CD4-positive, alpha-beta T cell treated with Interleukin-17A for 4 hours (primary cell): Measurements from ENCODE around the gene GBE1.

Source experiments
- DNase-seq: peaks from one replicate; pipeline ENCODE4 v3.0.0-alpha.2; 2020; ENCODE audit warnings: mixed read lengths

The GBE1 gene

DNA sequence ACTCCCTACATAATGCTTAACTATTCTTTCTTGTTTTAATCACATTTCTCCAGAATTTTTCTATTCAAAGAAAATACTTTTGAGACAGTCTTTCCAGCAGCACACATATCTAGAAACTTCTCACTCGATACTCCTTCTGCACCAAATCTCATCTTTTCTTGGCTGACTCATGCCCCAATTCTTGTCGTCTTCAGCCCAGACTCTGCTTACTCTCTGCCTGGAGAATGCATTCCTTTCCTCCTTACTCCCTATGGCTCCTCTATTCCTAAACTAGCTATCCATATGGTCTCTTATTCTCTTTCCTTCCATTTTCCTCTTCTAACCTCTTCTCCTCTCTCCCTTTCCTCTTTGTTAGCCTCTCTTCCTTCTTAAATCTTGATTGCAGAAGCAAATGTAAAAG is 158.7 kb downstream of the GBE1 start:
- no peak for DNase-seq

DNA sequence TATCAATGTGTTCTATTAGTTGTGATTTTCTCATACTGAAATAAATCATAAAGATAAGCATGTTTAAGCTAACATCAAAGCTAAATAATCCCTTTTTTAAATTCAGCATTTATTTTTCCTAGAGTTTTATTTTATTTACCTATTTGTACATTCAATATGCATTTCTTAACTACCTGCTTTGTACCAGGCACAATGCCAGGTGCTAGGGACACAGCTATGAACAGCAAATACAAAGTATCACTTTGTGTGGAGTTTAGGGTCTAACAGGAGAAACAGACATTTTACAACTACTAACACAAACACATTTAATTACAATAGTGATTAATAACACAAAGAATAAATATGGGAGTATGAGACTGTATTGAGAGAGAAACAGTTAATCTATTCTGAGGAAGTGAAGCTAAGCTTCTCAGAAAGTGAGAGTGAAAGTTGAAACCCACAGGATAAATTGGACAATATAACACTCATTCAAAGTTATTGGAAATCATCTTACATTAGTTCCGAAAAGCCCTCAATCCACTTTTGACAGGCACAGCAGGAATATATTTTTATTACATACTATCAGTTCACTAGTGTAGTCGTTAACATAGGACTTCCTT is 159.6 kb downstream of the GBE1 start:
- DNase-seq = no peak

DNA sequence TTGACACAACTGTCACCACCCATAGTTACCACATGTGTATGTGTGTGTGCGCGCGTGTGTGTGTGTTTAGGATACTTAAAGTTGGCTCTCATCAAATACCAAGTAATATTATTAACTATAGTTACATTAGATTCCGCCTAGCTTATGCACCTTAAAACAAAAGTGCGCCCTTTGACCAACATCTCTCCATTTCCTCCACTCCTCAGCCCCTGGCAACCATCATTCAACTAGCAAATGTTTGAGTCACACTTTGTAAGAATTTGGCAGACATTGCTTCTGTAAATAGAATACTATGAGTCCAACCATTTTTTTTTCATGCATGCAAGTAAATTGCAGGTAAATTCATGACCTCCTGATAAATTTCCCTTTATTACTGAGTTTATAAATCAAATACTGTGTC is 169.3 kb downstream of the GBE1 start:
- no peak for DNase-seq

DNA sequence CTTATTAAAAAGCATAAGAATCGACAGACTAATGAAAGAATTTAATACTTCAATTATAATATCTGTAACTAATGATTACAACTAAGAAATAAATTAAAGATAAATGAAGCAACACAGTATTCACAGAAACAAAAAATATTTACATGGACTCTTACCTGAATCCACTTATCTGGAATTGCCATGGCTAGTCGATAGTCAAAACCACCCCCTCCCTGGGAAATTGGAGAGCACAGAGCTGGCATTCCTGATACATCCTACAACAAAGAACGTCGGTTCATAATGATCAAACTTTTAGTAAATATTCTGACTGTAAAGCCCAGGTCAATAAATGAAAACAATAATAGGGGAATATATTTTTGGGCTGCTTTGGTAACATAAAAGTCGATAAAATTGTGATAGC is 175.5 kb downstream of the GBE1 start:
- DNase-seq = no peak

DNA sequence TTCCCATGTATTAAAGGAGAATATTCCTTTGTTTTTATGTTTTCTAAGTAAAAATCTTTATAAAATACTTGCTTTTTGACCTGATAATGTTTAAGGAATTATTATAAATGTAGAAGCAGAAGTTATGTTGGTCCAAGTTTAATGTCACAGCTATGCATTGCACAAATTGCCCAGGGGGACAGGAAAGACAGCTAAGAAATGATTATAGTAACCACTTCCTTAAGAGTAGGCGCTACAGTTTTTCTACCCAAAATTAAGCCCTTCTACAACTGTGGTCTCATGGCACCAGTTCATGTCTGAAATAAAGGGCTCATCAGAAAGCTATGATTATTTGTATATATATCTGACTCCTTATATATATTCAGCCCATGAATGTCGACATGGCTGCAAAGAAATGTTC is 176.4 kb downstream of the GBE1 start:
- DNase-seq = no peak

DNA sequence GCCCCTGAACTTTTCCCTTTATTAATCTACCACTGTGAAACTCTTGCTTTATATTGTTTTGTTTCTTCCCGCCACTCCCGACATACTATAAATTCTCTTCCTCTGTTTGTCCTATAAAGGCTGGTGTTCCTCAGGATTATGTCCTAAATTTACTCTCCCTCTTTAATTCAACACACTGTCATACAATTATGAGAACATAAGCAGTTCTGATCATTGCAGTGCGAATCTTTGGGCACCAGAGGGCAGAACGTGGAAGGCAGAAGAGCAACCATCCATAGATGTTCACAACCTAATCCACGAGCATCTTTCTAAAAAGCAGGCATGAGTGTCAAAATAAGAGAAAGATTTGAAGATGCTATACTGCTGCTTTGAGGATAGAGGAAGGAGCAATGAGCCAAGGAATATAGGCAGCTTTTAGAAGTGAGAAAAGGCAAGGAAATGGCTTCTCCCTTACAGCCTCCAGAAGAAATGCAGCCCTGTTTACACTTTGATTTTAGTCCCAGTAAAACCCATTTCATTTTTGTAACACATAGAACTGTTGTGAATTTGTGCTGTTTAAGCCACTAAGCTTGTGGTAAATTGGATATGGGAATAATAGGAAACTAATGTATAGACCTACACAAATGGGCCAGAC is 179.4 kb downstream of the GBE1 start:
- peak; percentile 3 for DNase-seq

DNA sequence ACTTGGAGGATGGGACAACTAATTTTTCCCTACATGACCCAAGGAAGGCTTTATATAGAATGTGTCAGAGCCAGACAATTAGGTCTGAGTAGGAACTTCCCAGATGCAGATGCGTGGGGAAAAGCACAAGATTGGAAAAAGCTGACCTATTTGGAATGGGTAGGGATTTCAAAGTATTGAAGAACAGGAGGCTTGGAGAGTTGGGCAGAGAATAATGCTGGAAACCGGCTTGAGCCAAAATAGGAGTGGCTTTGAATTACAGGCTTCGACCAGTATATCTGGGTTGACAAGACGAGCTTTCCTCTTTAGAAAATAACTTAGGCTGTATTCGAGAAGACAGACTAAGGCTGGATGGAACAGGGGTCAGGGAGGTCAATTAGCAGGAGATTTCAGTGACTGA is 181.1 kb downstream of the GBE1 start:
- no peak for DNase-seq

DNA sequence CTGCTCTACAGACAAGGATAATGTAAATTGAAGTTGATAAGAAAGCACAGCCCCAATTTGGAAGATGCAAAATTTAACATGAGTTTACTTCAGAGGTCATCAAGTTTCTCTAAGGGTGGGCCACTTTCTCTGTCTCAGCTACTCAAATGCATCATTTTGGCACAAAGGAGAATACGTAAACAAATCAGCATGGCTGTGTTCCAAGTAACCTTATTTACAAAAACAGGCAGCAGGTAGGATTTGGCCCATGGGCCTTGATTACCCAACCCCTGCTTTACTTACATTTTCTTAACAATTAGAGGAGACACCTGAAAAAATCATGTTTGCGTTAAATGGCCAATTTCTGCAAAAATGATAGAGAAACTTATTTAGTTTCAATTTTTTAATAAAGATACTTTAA is 181.7 kb downstream of the GBE1 start:
- DNase-seq = no peak

DNA sequence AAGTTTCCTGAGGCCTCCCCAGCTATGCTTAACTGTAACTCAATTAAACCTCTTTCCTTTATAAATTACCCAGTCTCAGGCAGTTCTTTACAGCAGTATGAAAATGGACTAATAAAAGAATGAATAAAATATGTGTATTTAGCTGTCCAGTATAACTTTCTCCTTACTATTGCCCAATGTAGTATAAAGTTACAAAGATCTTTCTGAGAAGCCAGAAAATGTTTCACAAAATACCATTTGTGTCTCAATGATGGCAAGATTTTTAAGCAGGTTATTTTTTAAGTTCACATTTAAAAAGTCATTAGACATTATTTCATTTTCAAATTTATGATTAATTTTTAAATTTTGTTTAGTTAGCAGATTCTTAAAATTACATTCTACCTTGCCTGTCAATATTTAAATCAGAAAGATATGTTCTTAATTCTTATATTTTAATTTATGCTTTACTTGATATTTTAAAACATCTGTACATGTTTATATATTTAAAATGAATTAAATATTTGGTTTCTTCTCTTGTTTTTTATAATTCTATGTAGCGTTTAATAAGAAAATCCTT is 189.2 kb downstream of the GBE1 start:
- DNase-seq = no peak

DNA sequence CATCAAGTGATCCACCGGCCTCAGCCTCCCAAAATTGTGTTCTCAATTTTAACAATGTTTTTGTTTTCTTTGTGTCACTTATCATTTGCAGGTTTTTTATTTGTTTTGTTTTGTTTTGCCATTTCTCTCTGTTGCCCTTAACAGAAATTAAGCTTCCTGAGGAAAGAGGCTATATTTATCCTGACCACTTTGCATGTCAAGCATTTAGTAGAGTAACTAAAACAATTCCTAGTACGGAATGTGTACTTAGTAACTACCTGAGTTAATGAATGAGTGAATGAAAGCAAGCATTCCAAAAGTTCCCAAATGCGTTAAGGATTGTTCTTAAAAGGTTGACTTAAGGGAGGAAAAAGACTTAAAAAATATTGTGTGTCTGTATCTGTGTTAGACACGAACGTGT is 193.1 kb downstream of the GBE1 start:
- DNase-seq = no peak

DNA sequence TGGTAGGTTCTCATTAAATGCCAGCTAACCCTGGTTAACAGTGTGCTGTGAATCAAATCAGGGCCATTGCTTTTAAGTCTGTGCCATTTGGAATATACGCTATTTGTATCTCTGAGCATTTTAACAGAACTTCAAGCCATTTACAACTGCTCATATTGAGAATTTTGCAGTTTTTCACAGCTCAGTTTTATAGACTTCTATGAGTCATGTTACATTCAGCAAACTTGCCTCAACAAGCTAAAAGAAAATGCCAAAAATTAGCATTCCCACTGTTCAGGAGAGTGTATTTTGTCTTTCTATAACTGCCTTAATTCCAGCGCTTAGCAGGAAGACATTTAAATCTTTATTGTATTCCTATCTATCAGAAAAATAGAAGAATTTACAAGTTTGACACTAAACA is 196.4 kb downstream of the GBE1 start:
- no peak for DNase-seq

DNA sequence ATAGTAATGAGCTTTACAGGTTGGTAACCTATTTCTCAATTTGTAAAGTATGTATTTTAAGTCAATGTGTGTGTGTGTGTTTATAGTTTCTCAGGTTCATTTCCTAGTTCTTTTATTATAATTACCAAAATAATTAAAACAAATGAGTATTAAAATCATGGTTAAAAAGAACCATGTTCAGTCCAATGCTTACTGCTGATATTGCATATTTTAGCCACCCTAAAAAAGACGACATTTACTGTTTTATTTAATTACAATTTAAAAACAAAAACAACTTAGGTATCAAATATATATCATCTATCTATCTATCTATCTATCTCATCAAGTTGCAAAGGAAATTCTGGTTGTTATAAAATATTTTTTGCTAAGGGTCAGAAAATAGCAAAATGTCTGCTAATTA is 203.3 kb downstream of the GBE1 start:
- DNase-seq = no peak

DNA sequence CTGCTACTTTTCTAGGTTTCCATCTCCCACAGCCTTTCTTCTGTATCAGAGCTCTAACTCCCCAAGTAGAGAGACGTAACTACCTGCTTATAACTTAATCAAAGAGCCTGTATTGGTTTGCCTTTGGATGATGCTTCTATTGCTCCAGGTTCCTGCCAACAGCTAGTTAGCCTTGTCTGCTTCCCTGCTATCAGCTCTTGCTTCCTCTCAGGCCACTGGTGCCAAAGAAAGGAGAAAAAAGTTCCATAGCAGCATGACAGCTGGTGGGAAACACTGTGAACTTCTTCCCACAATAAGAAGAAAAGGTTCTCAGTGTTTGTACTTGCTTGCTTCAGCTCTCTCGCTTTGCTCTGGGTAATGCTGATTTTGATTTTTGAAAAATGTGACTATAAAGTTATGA is 206.6 kb downstream of the GBE1 start:
- DNase-seq = no peak

DNA sequence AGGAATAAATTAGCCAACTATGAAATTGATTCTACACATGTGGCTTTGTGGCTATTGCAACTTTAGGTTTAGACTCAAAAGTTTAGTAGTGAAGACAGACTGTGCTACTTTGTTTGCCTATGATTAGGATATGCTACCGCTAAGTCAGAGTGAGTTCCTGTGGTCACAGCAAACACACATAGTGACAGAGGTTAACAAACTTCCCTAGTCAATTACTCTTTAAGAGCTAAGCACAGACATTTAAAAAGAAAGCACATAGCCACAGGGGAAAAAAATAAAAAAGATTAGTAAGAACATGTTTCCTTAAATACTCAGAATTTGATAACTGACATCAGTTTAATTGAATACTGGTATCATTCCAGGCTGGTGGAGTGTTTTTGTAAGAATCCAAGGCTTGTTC is 207.1 kb downstream of the GBE1 start:
- DNase-seq = no peak

DNA sequence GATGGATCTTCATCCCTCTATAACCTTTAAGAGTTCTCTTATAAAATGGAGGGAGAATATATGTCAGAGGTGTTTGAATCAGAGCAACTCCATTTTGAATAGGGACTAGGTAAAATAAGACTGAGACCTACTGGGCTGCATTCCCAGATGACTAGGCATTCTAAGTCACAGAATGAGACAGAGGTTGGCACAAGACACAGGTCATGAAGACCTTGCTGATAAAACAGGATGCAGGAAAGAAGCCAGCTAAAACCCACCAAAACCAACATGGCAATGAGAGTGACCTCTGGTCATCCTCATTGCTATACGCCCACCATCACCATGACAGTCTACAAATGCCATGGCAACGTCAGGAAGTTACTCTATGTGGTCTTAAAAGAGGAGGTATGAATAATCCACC is 211.0 kb downstream of the GBE1 start:
- no peak for DNase-seq

DNA sequence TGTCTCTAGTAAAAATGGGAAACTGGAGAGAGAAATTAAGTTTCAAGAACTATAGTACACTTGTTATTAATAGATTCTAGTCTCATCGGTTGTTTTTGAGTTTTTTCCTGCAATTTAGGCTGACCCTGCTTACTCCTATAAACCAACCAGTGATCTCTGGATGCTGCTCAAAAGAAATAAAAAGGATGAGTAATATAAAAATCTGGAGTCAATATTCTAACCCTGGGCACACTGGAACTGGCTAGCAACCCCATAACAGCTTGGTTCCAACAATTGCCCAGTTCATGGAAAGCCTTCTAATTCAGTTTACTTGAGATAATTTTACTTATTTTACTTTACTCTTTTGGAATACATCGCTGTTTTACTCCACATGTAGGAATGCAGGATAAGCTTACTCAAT is 211.6 kb downstream of the GBE1 start:
- DNase-seq = no peak

DNA sequence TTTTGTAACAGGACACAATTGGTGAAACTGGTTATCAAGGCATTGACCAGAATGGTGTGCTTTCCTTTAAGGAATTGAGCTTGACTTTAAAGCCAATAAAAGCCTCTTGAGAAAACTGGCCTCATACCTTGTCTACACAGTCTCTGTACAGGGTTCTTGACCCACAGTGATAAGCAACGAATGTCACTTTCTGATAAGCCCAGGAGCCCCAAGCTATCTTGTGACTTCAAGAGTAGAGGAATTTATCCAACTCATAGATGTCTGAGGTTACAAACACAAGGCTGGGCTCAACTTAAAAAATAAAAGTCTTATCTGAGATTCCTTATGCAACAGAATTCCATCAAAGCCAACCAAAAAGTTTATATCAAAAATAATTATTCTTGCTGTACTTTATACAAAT is 212.1 kb downstream of the GBE1 start:
- DNase-seq = no peak

DNA sequence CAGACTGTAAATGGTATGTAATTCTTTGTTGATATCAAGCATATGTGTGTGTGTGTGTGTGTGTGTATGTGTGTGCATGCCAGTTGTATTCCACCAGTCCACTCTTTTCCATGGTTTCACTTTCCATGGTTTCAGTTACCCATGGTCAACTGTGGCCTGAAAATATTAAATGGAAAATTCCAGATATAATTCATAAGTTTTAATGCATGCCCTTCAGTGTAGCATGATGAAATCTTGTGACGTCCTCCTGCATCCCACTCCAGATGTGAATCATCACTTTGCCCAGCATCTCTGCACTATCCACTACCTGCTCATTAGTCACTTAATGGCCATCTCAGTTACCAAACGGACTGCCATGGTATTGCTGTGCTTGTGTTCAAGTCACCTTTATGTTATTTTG is 215.9 kb downstream of the GBE1 start:
- no peak for DNase-seq

DNA sequence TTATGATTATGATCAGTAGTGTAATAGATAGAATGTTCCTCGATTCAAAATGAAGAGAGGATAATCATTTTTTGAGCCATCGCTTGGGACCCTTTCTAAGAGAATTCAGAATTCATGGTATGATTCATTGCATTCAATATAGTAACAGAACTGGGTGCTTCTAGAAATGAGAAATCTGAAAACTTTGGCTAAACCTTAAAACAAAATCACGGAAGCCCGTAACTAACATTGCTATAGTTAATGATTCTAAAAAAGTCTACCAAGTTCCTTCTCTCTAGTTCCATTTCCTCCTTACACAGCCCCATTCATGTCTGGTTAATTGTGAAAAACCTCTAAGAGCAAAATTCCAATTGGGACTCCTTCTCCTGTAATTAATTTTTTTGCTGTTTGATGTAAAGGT is 217.1 kb downstream of the GBE1 start:
- no peak for DNase-seq

DNA sequence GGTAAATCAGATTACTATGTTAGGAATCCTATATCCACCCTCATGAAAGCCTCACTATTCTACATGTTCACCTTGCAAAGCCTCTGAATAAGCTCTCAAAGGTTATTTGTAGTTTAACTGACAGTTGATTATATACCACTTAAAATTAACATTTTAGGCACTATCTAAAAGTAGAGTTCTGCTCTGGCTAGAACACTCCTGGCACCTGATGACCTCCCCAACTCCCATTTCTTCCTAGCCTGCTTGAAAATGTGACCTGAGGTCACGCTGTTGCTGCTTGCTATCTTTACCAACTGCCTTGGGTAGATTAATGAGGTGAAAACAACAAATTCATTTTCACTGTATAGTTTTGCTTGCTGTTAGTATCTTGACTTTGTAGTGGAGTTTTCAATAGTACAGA is 220.7 kb downstream of the GBE1 start:
- no peak for DNase-seq

DNA sequence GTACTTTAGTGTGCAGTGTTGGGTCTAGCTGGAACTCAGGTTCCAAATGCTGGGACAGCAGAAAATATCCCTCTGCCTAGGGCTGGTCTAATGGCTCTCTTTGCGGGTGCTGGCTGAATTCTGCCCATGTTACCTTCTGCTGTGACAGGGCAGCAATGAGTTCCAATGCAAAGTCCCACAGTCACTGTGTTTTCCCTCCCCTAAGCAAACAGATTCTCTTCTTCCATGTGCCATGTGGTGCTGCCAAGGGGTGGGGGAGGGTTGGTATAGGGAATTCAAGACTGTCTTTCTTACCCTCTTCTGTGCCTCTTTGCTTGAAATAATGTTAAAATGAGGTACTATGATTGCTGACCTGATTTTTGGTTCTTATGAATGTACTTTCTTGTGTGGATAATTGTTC is 229.6 kb downstream of the GBE1 start:
- DNase-seq = no peak

DNA sequence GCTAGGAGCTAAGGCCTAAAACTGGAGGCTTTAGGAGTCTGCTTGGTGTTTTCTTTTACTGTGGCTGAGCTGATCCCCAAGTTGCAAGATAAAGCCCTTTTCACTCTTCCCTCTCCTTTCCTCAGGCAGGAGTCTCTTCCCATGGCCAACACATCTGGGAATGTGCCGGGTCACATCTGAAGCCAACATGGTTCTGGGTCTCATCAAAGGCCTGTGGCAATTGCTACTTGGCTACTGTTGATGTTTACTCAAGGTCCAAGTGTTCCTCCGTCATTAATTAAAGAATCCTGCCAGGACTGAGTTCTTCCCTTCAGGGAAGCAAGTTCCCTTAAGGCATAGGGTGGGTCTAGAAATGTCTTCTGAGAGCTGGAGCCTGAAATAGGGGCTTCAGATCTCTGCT is 230.2 kb downstream of the GBE1 start:
- DNase-seq = no peak

DNA sequence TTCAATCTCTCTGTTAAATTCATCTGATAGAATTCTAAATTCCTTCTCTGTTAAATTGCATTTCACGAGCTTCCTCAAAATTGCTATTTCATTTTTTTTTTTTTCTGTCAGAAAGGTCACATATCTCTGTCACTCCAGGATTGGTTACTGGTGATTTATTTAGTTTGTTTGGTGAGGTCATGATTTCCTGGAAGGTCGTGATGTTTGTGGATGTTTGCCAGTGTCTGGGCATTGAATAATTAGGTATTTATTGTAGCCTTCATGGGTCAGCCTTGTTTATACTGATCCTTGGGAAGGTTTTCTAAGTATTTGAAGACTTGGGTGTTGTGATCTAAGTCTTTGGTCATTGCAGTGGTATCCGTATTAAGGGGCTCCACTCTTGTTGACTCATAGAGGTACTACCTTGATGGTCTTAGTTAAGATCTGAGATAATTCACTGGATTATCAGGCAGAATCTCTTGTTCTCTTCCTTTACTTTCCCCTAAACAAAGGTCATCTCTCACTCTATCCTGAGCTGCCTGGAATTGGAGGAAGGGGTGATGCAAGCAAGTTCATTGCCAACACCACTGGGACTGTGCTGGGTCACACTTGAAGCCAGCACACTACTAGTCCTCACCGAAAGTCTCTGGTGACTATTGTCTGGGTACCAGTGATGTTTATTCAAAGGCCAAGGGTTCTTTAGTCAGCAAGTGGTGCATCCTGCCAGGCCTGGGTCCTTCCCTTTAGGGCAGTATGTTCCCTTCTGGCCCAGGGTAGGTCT is 231.1 kb downstream of the GBE1 start:
- DNase-seq = no peak

DNA sequence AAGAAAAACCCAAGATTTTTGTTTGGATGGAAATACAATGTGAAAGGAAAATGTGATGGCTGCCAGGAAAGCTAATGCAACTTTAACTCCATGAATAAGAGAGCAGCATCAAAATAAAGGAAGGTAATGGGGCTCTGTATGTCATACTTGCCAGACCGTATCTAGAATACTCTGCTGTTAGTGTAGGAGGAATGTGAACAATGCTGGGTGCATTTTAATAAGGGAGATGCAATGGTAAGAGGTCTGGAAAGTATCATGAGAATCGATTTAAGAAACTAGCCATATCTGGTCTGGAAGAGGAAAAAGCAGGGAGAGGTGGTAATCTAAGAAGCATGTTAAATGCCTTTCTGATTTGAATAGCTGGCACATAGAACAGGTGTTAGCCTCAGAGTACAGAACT is 239.6 kb downstream of the GBE1 start:
- DNase-seq = no peak
